ENCODE results near the gene EMID1. TPM values are rescaled to one million over a fixed set of nuclear protein-coding genes. Genes with fewer than 3 reads are reported as not detected.

EMID1 gene
- total RNA-seq, 2 experiments from 2014 or later, result not detected

DNA sequence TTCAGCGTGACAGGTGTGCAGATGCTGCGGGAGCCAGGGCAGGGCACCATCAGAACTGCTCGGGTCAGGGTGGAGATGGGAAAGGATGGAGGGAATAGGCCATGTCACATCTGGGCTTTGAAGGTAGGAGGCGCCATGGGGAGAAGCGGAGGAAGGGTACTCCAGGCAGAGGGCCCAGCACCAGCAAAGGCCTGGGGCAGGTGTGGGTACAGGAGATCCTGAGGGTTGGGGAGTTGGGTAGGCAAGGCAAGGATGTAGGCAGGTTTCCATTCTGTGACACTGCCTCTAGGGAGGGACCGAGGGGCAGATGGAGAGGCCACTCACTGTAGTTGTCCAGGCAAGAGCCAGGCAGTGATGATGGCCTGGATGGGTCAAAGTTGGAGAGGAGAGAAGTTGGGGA is 8.5 kb downstream of the EMID1 start:
- CTCF ChIA-PET (ENCODE audit: unreplicated experiment), result no interaction called here
- Histone ChIP-seq H3K27ac (ENCODE audit: low read depth, low read length, poor library complexity, severe bottlenecking) (no peak overlapping the region), H4K20me1 (ENCODE audit: insufficient read depth, low read length) (no peaks in the 10 kb centered on the region), H3K36me3 (ENCODE audit: insufficient read depth, low read length) (no peaks in the 10 kb centered on the region), H3K4me3 (ENCODE audit: low read depth, low read length, poor library complexity, severe bottlenecking) (no peak overlapping the region), H3K9me3 (ENCODE audit: low read length) (no peaks in the 10 kb centered on the region), H3K4me1 (ENCODE audit: insufficient read depth, low read length, poor library complexity, severe bottlenecking) (no peaks in the 10 kb centered on the region), H2AFZ (ENCODE audit: low read length) (no peak overlapping the region), H3K4me2 (ENCODE audit: low read length) (no peak overlapping the region), H3K79me2 (ENCODE audit: insufficient read depth, low read depth, low read length) (no peaks in the 10 kb centered on the region), H3K9me2 (ENCODE audit: insufficient read depth, low read length) (no peaks in the 10 kb centered on the region)
- no peak for TF ChIP-seq EZH2phosphoT487 (IDR thresholded peaks at IDR 0.05; ENCODE audit: borderline replicate concordance, low read depth, low read length)
- TF ChIP-seq, protein P1, sequence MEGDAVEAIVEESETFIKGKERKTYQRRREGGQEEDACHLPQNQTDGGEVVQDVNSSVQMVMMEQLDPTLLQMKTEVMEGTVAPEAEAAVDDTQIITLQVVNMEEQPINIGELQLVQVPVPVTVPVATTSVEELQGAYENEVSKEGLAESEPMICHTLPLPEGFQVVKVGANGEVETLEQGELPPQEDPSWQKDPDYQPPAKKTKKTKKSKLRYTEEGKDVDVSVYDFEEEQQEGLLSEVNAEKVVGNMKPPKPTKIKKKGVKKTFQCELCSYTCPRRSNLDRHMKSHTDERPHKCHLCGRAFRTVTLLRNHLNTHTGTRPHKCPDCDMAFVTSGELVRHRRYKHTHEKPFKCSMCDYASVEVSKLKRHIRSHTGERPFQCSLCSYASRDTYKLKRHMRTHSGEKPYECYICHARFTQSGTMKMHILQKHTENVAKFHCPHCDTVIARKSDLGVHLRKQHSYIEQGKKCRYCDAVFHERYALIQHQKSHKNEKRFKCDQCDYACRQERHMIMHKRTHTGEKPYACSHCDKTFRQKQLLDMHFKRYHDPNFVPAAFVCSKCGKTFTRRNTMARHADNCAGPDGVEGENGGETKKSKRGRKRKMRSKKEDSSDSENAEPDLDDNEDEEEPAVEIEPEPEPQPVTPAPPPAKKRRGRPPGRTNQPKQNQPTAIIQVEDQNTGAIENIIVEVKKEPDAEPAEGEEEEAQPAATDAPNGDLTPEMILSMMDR (conservative IDR thresholded peaks at IDR 0.05; ENCODE audit: low read length), result no peak
- POLR2A ChIA-PET, result no interaction called here
- no TSS peak for BruUV-seq (replicated peaks)
- intact Hi-C loops (cut with micrococcal nuclease; ENCODE audit: unreplicated experiment), result no loop called here
- no peak for DNase-seq (ENCODE audit: low spot score)

DNA sequence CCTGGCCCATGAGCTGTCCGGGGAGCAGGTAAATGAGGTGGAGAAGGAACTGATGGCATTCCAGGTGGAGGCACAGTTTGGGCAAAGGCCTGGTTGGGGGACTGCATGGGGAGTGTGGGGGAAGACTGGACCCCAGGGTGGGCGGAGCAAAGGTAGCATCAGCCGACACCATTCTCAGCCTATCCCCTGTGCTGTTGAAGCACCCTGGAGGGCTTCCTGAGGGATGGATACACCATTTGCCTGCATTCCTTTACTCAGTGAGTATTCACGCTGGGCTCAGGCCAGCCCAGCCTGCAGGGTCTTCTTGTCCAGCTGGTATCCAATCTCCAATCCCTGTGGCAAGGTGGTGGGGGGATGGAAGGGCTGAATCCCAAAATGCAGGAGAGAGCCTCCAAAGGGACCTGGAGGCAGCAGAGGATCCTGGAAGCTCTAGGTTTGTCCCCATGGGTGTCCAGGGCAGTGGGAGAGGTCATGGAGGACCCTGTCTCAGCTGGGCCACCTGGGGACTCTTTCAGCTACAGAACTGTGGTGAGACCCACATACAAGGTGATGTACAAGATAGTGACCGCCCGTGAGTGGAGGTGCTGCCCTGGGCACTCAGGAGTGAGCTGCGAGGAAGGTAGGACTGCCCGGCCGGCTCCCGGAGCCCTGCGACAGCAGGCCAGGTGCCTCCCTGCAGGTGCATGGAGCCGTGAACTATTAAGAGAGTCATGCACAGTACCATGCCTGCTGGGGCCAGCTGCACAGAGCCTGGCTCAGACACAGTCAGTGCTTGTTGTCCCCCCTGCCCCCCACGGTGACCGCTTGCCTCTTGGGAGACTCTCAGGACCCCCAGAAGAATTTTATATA is 9.5 kb downstream of the EMID1 start:
- no TSS peak for BruUV-seq (replicated peaks)
- Histone ChIP-seq H3K36me3 (ENCODE audit: insufficient read depth, low read length) (no peaks in the 10 kb centered on the region), H4K20me1 (ENCODE audit: insufficient read depth, low read length) (no peaks in the 10 kb centered on the region), H3K4me2 (ENCODE audit: low read length) (no peak overlapping the region), H3K4me3 (ENCODE audit: low read depth, low read length, poor library complexity, severe bottlenecking) (no peak overlapping the region), H3K27ac (ENCODE audit: low read depth, low read length, poor library complexity, severe bottlenecking) (no peak overlapping the region), H3K9me3 (ENCODE audit: low read length) (no peaks in the 10 kb centered on the region), H2AFZ (ENCODE audit: low read length) (no peak overlapping the region), H3K4me1 (ENCODE audit: insufficient read depth, low read length, poor library complexity, severe bottlenecking) (no peaks in the 10 kb centered on the region), H3K79me2 (ENCODE audit: insufficient read depth, low read depth, low read length) (no peaks in the 10 kb centered on the region), H3K9me2 (ENCODE audit: insufficient read depth, low read length) (no peaks in the 10 kb centered on the region)
- no peak for DNase-seq (ENCODE audit: low spot score)
- POLR2A ChIA-PET, result no interaction called here
- TF ChIP-seq, protein P1 (conservative IDR thresholded peaks at IDR 0.05; ENCODE audit: low read length), result no peak
- no peak for TF ChIP-seq EZH2phosphoT487 (IDR thresholded peaks at IDR 0.05; ENCODE audit: borderline replicate concordance, low read depth, low read length)
- CTCF ChIA-PET (ENCODE audit: unreplicated experiment), result no interaction called here
- intact Hi-C loops (cut with micrococcal nuclease; ENCODE audit: unreplicated experiment), result no loop called here
